Subcutaneous adipose tissue (tissue), 4 donors: ENCODE results near the gene SGMS1. TPM values are rescaled to one million over a fixed set of nuclear protein-coding genes. Genes with fewer than 3 reads are reported as not detected.

Experiments used
- CTCF ChIP-seq: fragments of 450-650 bp; IDR thresholded peaks from one replicate; pipeline ENCODE4 v1.5.1; 2016; ENCODE audit warnings: low read depth, mild to moderate bottlenecking, control low read depth, antibody characterized with exemption, moderate library complexity
- total RNA-seq, 4 donors: library from RNA; depleted of rRNA; stranded (reverse); fragments of >200 nt; gene quantifications; one replicate each; pipeline ENCODE4 v1.1.0, GENCODE V29; 2016

SGMS1 gene
- total RNA-seq, 4 donors from 2014 or later, result 63.9 to 117 (median 87.4) TPM

GRCh38 chr10:50456719-50457118 is 167.0 kb downstream of the SGMS1 start:
- no peak for TF ChIP-seq CTCF

DNA sequence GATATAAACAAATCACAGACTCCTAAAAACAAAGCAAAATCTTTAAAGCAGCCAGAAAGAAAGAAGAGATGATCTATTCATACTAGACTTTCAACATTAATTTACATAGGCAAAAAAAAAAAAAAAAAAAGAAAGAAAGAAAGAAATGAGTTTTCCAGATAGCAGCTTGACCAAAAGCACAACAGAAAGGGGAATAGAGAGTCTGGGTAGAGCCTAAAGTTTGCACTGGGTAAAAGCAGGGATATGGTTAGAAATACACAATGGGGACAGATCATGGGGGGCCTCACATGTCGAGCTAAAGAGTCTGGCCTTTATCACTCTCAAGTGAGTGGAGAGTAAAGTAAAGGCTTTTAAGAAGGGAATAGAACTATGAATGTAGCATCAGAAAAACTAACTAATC is 169.8 kb downstream of the SGMS1 start:
- TF ChIP-seq CTCF, result no peak

GRCh38 chr10:50452603-50453002 is 171.2 kb downstream of the SGMS1 start:
- TF ChIP-seq CTCF, result no peak

GRCh38 chr10:50447691-50448090 is 176.1 kb downstream of the SGMS1 start:
- no peak for TF ChIP-seq CTCF

- TF ChIP-seq CTCF, result no peak
Observed at GRCh38 chr10:50440489-50440888, 183.3 kb downstream of the SGMS1 start.

- TF ChIP-seq CTCF, result no peak
Observed at GRCh38 chr10:50439806-50440205, 183.9 kb downstream of the SGMS1 start.

DNA sequence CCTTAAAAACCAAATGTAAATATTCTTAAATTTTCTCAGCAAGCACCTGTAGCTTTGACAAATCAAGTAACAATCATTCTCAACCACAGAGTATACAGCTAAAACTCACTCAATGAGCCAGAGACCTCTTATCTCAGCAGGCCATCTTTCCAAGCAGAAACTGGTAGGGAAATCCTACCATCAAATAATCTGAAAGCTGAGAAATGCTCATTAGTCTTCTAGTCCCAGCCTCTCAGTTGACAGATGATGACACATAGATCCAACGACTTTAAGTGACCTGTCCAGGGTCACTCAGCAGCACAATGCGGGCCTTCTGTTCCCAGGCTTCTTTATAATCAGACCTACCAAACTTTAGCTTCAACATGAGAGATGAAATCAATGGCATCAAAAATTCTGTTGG is 184.6 kb downstream of the SGMS1 start:
- no peak for TF ChIP-seq CTCF
